NCI-H1417 treated with DMSO at 0.1 percent for 48 hours (cell line): ENCODE data around the gene SDSL.

ENCODE experiments used
- DNase-seq: peaks from one replicate; lab custom pipeline; 2025; lab: John Stamatoyannopoulos, UW

SDSL gene

GRCh38 chr12:113480336-113480971, 58.3 kb downstream of the SDSL start:
- no peak for DNase-seq

DNA sequence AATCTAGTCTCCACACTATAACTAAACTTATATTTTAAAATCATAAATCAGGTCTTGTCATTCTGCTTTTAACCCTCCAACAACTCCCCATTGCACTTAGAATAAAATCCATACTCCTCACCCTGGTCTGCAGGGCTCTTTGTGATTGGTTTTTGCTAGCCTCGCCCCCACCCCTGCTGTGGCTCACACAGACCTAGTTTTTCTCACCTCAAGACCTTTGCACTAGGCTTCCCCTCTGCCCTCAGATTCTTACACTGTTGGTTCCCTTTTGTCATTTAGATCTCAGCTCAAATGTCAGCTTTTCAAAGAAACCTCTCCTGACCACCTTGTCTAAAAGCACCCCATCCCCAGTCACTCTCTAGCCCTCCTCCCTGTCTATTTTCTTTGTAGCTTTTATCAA, 60.2 kb downstream of the SDSL start:
- no peak for DNase-seq

DNA sequence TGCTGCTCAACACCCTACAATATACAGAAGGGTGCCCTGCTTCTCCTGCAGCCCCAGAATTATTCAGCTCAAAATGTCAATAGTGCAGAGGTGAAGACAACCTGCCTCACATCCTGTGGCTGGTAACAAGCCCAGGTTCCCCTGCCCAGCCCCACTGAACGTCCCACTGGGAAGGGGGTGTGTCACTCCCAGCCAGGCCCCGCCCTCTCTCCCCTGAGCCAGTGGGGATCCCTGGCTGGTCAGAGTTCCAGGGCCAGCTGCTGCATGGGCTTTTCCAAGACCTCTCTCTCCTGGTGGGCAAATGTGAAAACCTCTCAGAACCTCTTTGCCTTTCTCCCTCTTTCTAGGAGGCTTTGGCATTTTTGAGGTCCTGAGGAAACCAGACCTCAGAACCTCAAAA, 63.1 kb downstream of the SDSL start:
- no peak for DNase-seq

DNA sequence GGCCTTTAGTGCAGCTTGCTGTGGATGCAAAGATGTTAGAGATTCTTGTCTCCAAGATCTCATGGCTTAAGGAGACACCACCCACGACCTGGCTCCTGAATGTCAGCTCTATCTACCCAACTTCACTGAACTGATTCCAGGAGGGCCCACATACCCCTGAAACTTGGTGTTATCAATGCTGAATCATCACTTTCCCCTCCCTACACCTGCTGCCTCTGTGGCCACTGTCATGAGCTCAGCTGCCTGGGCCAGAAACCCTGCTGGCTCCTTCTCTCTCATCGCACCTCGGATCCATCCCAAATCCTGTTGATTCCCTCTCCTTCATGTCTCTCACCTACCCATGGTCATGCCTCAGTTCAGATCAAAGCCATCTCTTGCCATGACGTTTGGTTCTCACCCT, 64.5 kb downstream of the SDSL start:
- DNase-seq, result no peak
